Mesothelial cell of epicardium (in vitro differentiated cells): Measurements from ENCODE around the gene PLCH2. TPM values are rescaled to one million over a fixed set of nuclear protein-coding genes. Genes with fewer than 3 reads are reported as not detected.

Source experiments
- DNase-seq, 2 experiments: peaks; one replicate each; pipeline ENCODE4 v3.0.0; 2021; ENCODE audit warnings: low spot score in 2 of 2; ENCODE audit not compliant: unreplicated experiment in 2 of 2
- H3K27ac Mint-ChIP-seq: 2 replicates; pipeline ENCODE4 v1.8.0; 2021; ENCODE audit warnings: mixed read lengths
- H3K27me3 Mint-ChIP-seq: 2 replicates; pipeline ENCODE4 v1.8.0; 2021; ENCODE audit warnings: low read depth, mixed read lengths
- H3K36me3 Mint-ChIP-seq: 2 replicates; pipeline ENCODE4 v1.8.0; 2021; ENCODE audit warnings: mixed read lengths
- H3K4me1 Mint-ChIP-seq: 2 replicates; pipeline ENCODE4 v1.8.0; 2021; ENCODE audit warnings: mixed read lengths
- H3K4me3 Mint-ChIP-seq: 2 replicates; pipeline ENCODE4 v1.8.0; 2021; ENCODE audit warnings: mild to moderate bottlenecking, moderate library complexity, mixed read lengths
- H3K9me3 Mint-ChIP-seq: 2 replicates; pipeline ENCODE4 v1.8.0; 2021; ENCODE audit warnings: mixed read lengths
- CTCF ChIP-seq: fragments of 200-600 bp; sonication (generic); IDR thresholded peaks from one replicate; pipeline ENCODE4 v1.5.0; 2021; ENCODE audit warnings: antibody characterized with exemption; ENCODE audit not compliant: unreplicated experiment
- total RNA-seq: library from RNA; stranded (reverse); gene quantifications from 3 replicates; pipeline ENCODE4 v1.2.1, GENCODE V29; 2021

PLCH2 gene
- total RNA-seq, 1 donor from 2014 or later: 1.7 TPM

DNA sequence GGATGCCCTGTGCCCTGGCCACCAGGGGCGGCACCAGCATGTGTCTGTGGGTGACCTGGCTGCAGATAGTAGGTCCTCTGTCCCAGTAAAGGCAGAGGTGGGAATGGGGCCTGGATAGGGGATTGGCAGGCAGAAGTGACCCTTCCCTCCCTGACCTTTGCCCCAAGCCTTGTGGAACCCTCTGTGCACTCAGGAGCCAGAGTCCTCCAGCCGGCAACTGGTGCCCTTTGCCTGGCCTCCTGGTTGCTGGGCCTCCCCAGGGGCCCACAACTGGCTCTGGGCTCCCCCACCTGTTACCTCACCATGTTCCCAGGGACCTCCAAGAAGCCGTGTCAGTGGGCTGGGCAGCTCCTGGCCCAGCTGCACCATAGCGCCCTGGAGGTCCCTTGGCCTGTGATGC lies 10.0 kb downstream of the PLCH2 start:
- H3K27ac Mint-ChIP-seq: no peak overlapping the region

GRCh38 chr1:2486558-2486957 lies 10.5 kb downstream of the PLCH2 start:
- Mint-ChIP-seq H3K36me3 (no peaks in the 10 kb centered on the region), H3K4me3 (no peak overlapping the region), H3K4me1 (no peaks in the 10 kb centered on the region), H3K9me3 (peaks cover 11% of the 10 kb centered on the region), H3K27me3 (peaks cover 10% of the 10 kb centered on the region), H3K27ac (no peak overlapping the region)
- no peak for DNase-seq
- TF ChIP-seq CTCF: no peak

More for the DNA sequence above, 10.0 kb downstream of the PLCH2 start:
- Mint-ChIP-seq H3K27me3 (peaks cover 6% of the 10 kb centered on the region), H3K36me3 (no peaks in the 10 kb centered on the region), H3K4me3 (no peak overlapping the region), H3K9me3 (peaks cover 11% of the 10 kb centered on the region), H3K4me1 (no peaks in the 10 kb centered on the region)
- no peak for TF ChIP-seq CTCF
- DNase-seq: no peak

- H3K36me3 Mint-ChIP-seq: no peaks in the 10 kb centered on the region
- peaks cover 16% of the 10 kb centered on the region for H3K27me3 Mint-ChIP-seq
- no peak for DNase-seq
- H3K9me3 Mint-ChIP-seq: peaks cover 11% of the 10 kb centered on the region
- H3K4me3 Mint-ChIP-seq: no peak overlapping the region
- TF ChIP-seq CTCF: no peak
- H3K27ac Mint-ChIP-seq: no peak overlapping the region
- peaks cover 2% of the 10 kb centered on the region for H3K4me1 Mint-ChIP-seq
Observed at GRCh38 chr1:2488688-2489087, 12.6 kb downstream of the PLCH2 start.

DNA sequence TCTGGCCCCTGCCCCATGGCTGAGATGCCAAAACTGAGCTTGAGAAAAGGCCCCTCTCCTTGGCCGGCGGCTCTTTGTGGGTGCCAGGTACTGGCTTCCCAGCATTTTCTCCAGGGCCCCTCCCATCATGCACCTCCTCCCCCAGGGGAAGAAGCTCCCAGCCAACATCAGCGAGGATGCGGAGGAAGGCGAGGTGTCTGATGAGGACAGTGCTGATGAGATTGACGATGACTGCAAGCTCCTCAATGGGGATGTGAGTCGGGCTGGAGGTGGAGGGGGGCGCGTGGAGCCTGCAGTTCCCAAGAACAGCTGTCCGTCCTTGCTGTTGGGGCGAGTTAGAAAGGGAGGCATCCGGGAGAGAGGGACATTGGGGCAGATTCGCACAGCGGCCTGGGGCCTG lies 13.5 kb downstream of the PLCH2 start:
- Mint-ChIP-seq H3K27me3 (peaks cover 20% of the 10 kb centered on the region), H3K4me3 (no peak overlapping the region), H3K4me1 (peaks cover 9% of the 10 kb centered on the region), H3K27ac (no peak overlapping the region), H3K36me3 (no peaks in the 10 kb centered on the region), H3K9me3 (peaks cover 11% of the 10 kb centered on the region)
- no peak for DNase-seq
- TF ChIP-seq CTCF: no peak

DNA sequence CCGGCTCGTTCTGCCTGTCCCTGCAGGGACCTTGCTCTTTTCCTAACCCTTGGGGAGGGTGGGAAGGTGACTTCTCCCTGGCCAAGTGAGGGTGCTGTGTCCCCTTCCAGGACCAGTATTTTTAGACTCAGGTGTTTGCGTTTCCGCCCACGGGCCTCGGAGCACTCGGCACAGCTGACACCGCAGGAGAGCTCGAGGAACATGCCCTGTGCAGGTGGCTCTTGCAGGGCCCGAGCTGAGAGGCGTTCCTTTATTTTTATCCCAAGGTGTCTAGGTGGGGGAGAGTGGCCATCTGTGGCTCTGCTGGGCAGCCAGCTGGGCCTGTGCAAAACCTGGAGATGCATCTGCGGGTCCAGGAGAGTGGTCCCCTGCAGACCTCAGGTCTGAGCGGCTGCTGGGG lies 16.0 kb downstream of the PLCH2 start:
- Mint-ChIP-seq H3K36me3 (no peaks in the 10 kb centered on the region), H3K4me1 (peaks cover 9% of the 10 kb centered on the region), H3K27ac (no peak overlapping the region), H3K27me3 (peaks cover 20% of the 10 kb centered on the region), H3K4me3 (no peak overlapping the region), H3K9me3 (peaks cover 11% of the 10 kb centered on the region)
- no peak for DNase-seq
- no peak for TF ChIP-seq CTCF

DNA sequence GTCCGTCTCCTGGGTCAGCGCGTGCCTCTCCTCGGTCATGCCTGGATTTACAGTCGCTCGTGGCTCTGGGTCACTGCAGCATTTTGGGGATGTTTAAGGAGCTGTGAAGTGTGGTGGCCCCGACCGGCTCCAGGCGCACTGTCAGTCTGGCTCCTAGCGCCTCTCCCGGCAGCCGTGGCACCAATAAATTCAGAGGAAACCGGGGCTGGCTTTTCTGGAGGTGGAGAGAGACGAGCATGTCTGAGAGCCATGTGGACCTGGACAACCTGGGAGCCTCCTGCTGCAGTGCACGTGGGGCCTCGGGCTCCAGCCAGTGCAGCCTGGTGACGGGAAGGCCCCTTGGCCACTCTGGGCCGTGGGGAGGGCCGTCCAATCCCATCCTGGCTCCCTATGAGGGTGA lies 17.1 kb downstream of the PLCH2 start:
- DNase-seq: no peak
- H3K27me3 Mint-ChIP-seq: peaks cover 20% of the 10 kb centered on the region
- H3K9me3 Mint-ChIP-seq: peaks cover 8% of the 10 kb centered on the region
- no peaks in the 10 kb centered on the region for H3K36me3 Mint-ChIP-seq
- peaks cover 9% of the 10 kb centered on the region for H3K4me1 Mint-ChIP-seq
- TF ChIP-seq CTCF: no peak
- H3K27ac Mint-ChIP-seq: no peak overlapping the region
- H3K4me3 Mint-ChIP-seq: no peak overlapping the region
